SU-DHL-6 (cell line): ENCODE results near the gene SEPHS2.
A peak's percentile ranks its signal among the peaks of the same experiment; 100 is the strongest.

Experiments
- H2AFZ ChIP-seq: fragments of 200-600 bp; sonication (generic); 2 replicates; pipeline ENCODE4 v1.6.1; 2014; ENCODE audit warnings: low read depth, mild to moderate bottlenecking, moderate library complexity, mixed read lengths, antibody characterized with exemption, low read length; ENCODE audit not compliant: severe bottlenecking
- H3F3A ChIP-seq: fragments of 200-600 bp; shearing (Covaris generic); 2 replicates; pipeline ENCODE4 v1.6.0; 2016; ENCODE audit warnings: antibody characterized with exemption, mild to moderate bottlenecking; ENCODE audit not compliant: insufficient read depth
- H3K27ac ChIP-seq: fragments of 200-600 bp; sonication (generic); 2 replicates; pipeline ENCODE4 v1.5.1; 2016; ENCODE audit warnings: low read depth, mild to moderate bottlenecking, low read length, moderate library complexity, mixed read lengths
- H3K27me3 ChIP-seq: fragments of 200-600 bp; sonication (generic), shearing (Covaris generic); 2 replicates; pipeline ENCODE4 v1.6.0; 2014; ENCODE audit warnings: mild to moderate bottlenecking, low read length
- H3K36me3 ChIP-seq: fragments of 200-600 bp; sonication (generic); 2 replicates; pipeline ENCODE4 v1.6.1; 2014; ENCODE audit warnings: mild to moderate bottlenecking, low read length, mixed read lengths
- H3K4me2 ChIP-seq: fragments of 300-600, 200-600 bp; shearing (Covaris generic), sonication (generic); 2 replicates; pipeline ENCODE4 v1.6.0; 2014; ENCODE audit warnings: low read length, low read depth, mild to moderate bottlenecking; ENCODE audit not compliant: poor library complexity, severe bottlenecking
- H3K4me3 ChIP-seq: fragments of 200-600 bp; sonication (generic); 2 replicates; pipeline ENCODE4 v1.5.1; 2014; ENCODE audit warnings: antibody characterized with exemption, low read length, mild to moderate bottlenecking, mixed read lengths; ENCODE audit not compliant: insufficient read depth, poor library complexity, severe bottlenecking
- H3K79me2 ChIP-seq: fragments of 200-600 bp; sonication (generic); 2 replicates; pipeline ENCODE4 v1.6.1; 2014; ENCODE audit warnings: mild to moderate bottlenecking, low read length, moderate library complexity; ENCODE audit not compliant: insufficient read depth
- H3K9ac ChIP-seq: fragments of 200-600 bp; sonication (generic); 2 replicates; pipeline ENCODE4 v1.7.0; 2014; ENCODE audit warnings: mild to moderate bottlenecking, low read length
- H3K9me2 ChIP-seq: fragments of 200-600 bp; sonication (generic); replicated peaks from 2 replicates; pipeline ENCODE4 v1.6.1; 2014; ENCODE audit warnings: low read length; ENCODE audit not compliant: insufficient read depth
- H3K9me3 ChIP-seq: fragments of 200-600 bp; sonication (generic); 2 replicates; pipeline ENCODE4 v1.6.1; 2014; ENCODE audit warnings: low read length, mixed read lengths; ENCODE audit not compliant: insufficient read depth
- H4K20me1 ChIP-seq: fragments of 200-600 bp; sonication (generic); 2 replicates; pipeline ENCODE4 v1.6.1; 2014; ENCODE audit warnings: low read depth, mild to moderate bottlenecking, antibody characterized with exemption, low read length, moderate library complexity, mixed read lengths
- CTCF ChIP-seq: fragments of 200-600 bp; sonication (generic); IDR thresholded peaks from one replicate; pipeline ENCODE4 v1.5.1; 2017; ENCODE audit warnings: antibody characterized with exemption, mild to moderate bottlenecking, low read length, moderate library complexity; ENCODE audit not compliant: insufficient read depth, poor library complexity, severe bottlenecking
- EZH2phosphoT487 ChIP-seq: fragments of 200-600 bp; sonication (generic), shearing (Covaris generic); conservative IDR thresholded peaks from 2 replicates; pipeline ENCODE4 v1.6.1; 2018; ENCODE audit warnings: mild to moderate bottlenecking, antibody characterized with exemption, low read length, moderate library complexity, mixed read lengths

SEPHS2 gene

GRCh38 chr16:30413112-30413806 is 32.4 kb downstream of the SEPHS2 start:
- TF ChIP-seq CTCF (no peak), EZH2phosphoT487 (no peak)
- Histone ChIP-seq H3K4me3 (no peak overlapping the region), H3F3A (peaks cover 28% of the 10 kb centered on the region), H3K36me3 (peaks cover 3% of the 10 kb centered on the region; the same call in 1 of the 2 replicates), H3K79me2 (0 out of 2 replicates have a peak, but pooled peaks cover 4% of the 10 kb centered on the region), H3K27me3 (no peaks in the 10 kb centered on the region), H3K9me3 (no peaks in the 10 kb centered on the region), H3K9me2 (no peaks in the 10 kb centered on the region), H3K27ac (no peak overlapping the region), H3K4me2 (no peak overlapping the region), H3K9ac (no peak overlapping the region), H4K20me1 (no peaks in the 10 kb centered on the region), H2AFZ (no peak overlapping the region)

GRCh38 chr16:30409125-30410060 is 36.3 kb downstream of the SEPHS2 start:
- no peak overlapping the region for H2AFZ ChIP-seq
- 0 out of 2 replicates have a peak, but pooled peaks cover 4% of the 10 kb centered on the region for H3K79me2 ChIP-seq
- peaks cover 3% of the 10 kb centered on the region; the same call in 1 of the 2 replicates for H3K36me3 ChIP-seq
- peak overlapping the region; percentile 26 for H3K4me3 ChIP-seq
- H3K9me3 ChIP-seq, result no peaks in the 10 kb centered on the region
- H3K27me3 ChIP-seq, result no peaks in the 10 kb centered on the region
- H3K27ac ChIP-seq, result peak overlapping the region; percentile 73
- H3K9me2 ChIP-seq, result no peaks in the 10 kb centered on the region
- TF ChIP-seq EZH2phosphoT487 (no peak), CTCF (peak; percentile 92)
- peaks cover 23% of the 10 kb centered on the region for H3F3A ChIP-seq
- peak overlapping the region; percentile 72 for H3K9ac ChIP-seq
- no peaks in the 10 kb centered on the region for H4K20me1 ChIP-seq
- peak overlapping the region; percentile 75 for H3K4me2 ChIP-seq

- no peaks in the 10 kb centered on the region for H3K27me3 ChIP-seq
- H4K20me1 ChIP-seq, result no peaks in the 10 kb centered on the region
- H3K79me2 ChIP-seq, result no peaks in the 10 kb centered on the region
- peak overlapping the region; percentile 96 for H3K4me3 ChIP-seq
- 0 out of 2 replicates have a peak, but pooled peaks cover under 1% of the 10 kb centered on the region for H3K36me3 ChIP-seq
- H3K9me3 ChIP-seq, result no peaks in the 10 kb centered on the region
- H3K27ac ChIP-seq, result peak overlapping the region; percentile 73
- TF ChIP-seq EZH2phosphoT487 (no peak), CTCF (no peak)
- H3K4me2 ChIP-seq, result peak overlapping the region; percentile 75
- H2AFZ ChIP-seq, result peak overlapping the region; percentile 13
- peak overlapping the region; percentile 72 for H3K9ac ChIP-seq
- peaks cover 19% of the 10 kb centered on the region for H3F3A ChIP-seq
- no peaks in the 10 kb centered on the region for H3K9me2 ChIP-seq
Measured at GRCh38 chr16:30407804-30408534, 37.7 kb downstream of the SEPHS2 start.
